GM13977 (cell line): ENCODE results near the gene PBX2.

ENCODE experiments used
- DNase-seq: peaks from one replicate; pipeline ENCODE4 v3.0.0; 2012; ENCODE audit warnings: low spot score
- CTCF ChIP-seq: IDR thresholded peaks from 2 replicates; pipeline ENCODE4 v1.5.1; 2012; ENCODE audit warnings: mild to moderate bottlenecking, control low read depth; ENCODE audit not compliant: insufficient read depth; ENCODE audit errors: extremely low read depth, missing control alignments
- in situ Hi-C: fragments of 300-500 bp; cut with MboI; formaldehyde crosslinking; loops from one replicate; pipeline ENCODE4 v1.12.0; 2022; ENCODE audit warnings: low sequenced_read_pairs, low pct_unique_long_range_greater_than_20kb, mixed read lengths, inconsistent platforms; ENCODE audit not compliant: unreplicated experiment

Gene PBX2

DNA sequence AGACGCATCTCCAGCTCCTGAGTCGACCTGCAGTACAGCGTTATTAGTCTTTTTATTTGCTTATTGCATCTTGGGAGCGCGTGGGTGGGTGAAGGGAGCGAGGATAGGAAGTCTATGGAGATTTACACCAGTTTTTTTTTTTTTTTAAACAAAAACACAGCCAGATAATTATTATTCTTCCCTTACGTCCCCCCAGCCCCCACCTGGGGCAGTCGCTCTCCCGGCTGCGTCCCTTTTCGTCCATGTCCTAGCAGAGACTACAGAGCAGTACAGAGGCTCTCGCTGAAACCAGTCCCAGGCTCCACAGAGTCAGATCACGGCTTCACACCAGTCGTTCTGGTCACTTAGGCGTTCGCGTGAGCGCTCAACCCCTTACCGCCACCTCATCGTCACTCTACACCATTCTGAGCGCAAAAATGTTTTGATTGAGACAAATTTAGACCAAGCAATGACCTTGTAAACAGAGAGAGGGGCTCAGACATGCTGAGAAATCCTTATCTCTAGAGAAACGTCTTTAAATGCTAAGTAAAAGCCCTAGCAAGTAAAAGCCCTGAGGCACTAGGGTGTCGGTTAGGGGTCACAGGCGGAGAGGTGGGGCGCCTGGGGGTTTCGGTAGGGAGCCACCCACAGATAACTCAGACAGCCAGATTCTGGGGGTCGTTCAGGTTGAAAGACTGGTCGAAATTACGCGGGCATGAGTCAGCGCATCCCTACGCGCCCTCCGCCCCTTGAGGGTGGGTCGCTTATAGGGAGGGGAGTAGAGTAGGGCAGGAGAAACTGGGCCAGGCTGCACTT is 37.0 kb downstream of the PBX2 start:
- in situ Hi-C loops, result no loop called here
- TF ChIP-seq CTCF, result no peak
- no peak for DNase-seq

GRCh38 chr6:32151863-32152768 is 37.9 kb downstream of the PBX2 start, which contains the start of gene PRRT1:
Gene PRRT1 (minus strand): TSS chr6:32151939. CDS start chr6:32151827, 112 bp downstream.
- no peak for DNase-seq
- in situ Hi-C loops, result no loop called here
- TF ChIP-seq CTCF, result no peak

DNA sequence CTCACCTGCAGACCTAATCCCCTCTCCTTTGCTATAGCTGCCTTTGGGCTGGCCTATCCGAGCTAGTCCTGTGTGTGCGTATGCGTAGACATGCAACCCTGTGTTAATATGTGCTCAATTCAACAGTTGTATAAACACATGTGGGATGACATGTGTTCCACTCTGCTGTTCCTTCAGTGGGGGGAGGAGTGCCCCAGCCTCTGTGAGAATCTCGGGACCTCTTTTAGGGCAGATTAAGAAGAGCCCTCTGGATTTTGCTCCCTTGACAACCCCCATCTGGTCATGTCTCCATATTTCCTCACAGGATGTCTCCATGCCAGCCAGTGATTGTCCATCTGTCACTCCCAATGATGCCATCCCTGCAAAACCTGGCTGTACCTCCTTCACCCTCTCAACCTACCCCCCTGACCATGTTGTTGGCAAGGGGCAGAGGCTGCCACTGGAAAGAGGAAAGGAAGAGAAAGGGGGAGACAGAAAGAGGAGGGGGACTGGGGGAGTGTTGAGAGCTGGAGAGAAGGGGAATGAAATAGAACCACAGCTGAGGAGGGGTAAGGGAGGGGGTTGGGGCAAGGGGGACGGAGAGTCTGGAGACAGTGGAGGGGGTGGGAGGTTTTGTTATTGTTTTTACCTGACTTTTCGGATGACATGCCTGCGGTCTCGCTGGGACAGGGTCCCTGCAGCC is 38.7 kb downstream of the PBX2 start:
- in situ Hi-C loops, result no loop called here
- no peak for DNase-seq
- no peak for TF ChIP-seq CTCF

GRCh38 chr6:32149932-32150870 is 39.8 kb downstream of the PBX2 start:
- DNase-seq, result no peak
- no peak for TF ChIP-seq CTCF
- in situ Hi-C loops, result no loop called here

DNA sequence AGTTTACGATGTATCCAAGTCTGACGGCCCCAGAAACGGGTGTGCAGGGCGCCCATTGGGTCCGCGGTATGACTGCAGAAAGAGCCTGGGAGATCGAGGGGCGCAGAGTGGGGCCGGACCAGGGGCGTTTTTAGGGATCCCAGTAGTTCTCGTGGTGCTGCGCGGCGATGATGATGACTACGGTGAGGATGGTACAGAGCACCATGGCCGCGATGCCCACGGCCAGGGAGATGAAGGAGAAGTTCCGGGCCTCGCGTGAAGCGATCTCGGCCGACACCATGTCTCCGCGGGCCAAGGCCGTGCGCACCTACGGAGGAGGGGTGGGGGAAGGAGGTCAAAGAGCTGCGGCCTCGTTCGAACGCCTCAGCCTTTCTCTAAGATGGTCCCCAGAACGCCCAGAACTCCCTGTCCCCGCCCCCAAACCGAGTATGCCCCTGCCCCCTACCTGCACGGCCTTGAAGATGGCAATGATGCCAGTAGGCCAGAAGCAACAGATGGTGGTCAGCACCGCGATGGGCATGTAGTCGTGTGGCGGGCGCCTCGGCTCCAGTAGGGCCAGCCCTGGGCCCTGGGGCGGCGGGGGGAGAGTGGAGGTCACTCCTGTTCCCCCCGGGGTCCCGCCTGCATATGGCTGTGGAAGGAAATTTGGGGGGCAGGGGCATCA is 40.8 kb downstream of the PBX2 start:
- in situ Hi-C loops, result no loop called here
- no peak for DNase-seq
- no peak for TF ChIP-seq CTCF
